NCI-H2081 (cell line): Measurements from ENCODE around the gene PMVK.

Experiments used
- DNase-seq, 2 experiments: peaks; one replicate each; lab custom pipeline; 2025; lab: John Stamatoyannopoulos, UW

The PMVK gene

GRCh38 chr1:154878371-154879037, 58.0 kb downstream of the PMVK start:
- peak; percentile 69 to 72 for DNase-seq

GRCh38 chr1:154877370-154877974, 59.0 kb downstream of the PMVK start:
- DNase-seq: no peak

GRCh38 chr1:154876842-154877369, 59.6 kb downstream of the PMVK start:
- DNase-seq: no peak
